ENCODE data around the gene TMEM255B. TPM values are rescaled to one million over a fixed set of nuclear protein-coding genes. Genes with fewer than 3 reads are reported as not detected.
A peak's percentile ranks its signal among the peaks of the same experiment; 100 is the strongest.

TMEM255B gene
- total RNA-seq, 1 donor from 2014 or later, result 13.8 TPM

- peaks cover 9% of the 10 kb centered on the region for H3K9me3 Mint-ChIP-seq (ENCODE audit: unreplicated experiment)
- TF ChIP-seq CTCF (IDR thresholded peaks at IDR 0.05; ENCODE audit: partially characterized antibody, unreplicated experiment), result no peak
- DNase-seq, result no peak
- H3K36me3 Mint-ChIP-seq (ENCODE audit: unreplicated experiment), result peaks cover 15% of the 10 kb centered on the region
- peaks cover 8% of the 10 kb centered on the region for H3K27me3 Mint-ChIP-seq (ENCODE audit: unreplicated experiment)
- no peak overlapping the region for H3K27ac Mint-ChIP-seq (ENCODE audit: unreplicated experiment)
- peaks cover 5% of the 10 kb centered on the region for H3K4me1 Mint-ChIP-seq (ENCODE audit: low read depth, unreplicated experiment)
- no peak overlapping the region for H3K4me3 Mint-ChIP-seq (ENCODE audit: unreplicated experiment)
These were observed 55.4 kb downstream of the TMEM255B start for GRCh38 chr13:113814435-113814821.

GRCh38 chr13:113815151-113816058 lies 56.4 kb downstream of the TMEM255B start:
- DNase-seq, result no peak
- peaks cover 11% of the 10 kb centered on the region for H3K36me3 Mint-ChIP-seq (ENCODE audit: unreplicated experiment)
- H3K4me1 Mint-ChIP-seq (ENCODE audit: low read depth, unreplicated experiment), result peaks cover 7% of the 10 kb centered on the region
- H3K27ac Mint-ChIP-seq (ENCODE audit: unreplicated experiment), result peak overlapping the region; percentile 39
- H3K9me3 Mint-ChIP-seq (ENCODE audit: unreplicated experiment), result peaks cover 5% of the 10 kb centered on the region
- no peak for TF ChIP-seq CTCF (IDR thresholded peaks at IDR 0.05; ENCODE audit: partially characterized antibody, unreplicated experiment)
- peaks cover 6% of the 10 kb centered on the region for H3K27me3 Mint-ChIP-seq (ENCODE audit: unreplicated experiment)
- H3K4me3 Mint-ChIP-seq (ENCODE audit: unreplicated experiment), result no peak overlapping the region

GRCh38 chr13:113816254-113816929 lies 57.4 kb downstream of the TMEM255B start:
- Mint-ChIP-seq H3K4me1 (ENCODE audit: low read depth, unreplicated experiment) (peaks cover 11% of the 10 kb centered on the region), H3K27ac (ENCODE audit: unreplicated experiment) (peak overlapping the region; percentile 39)

GRCh38 chr13:113816946-113817859 lies 58.2 kb downstream of the TMEM255B start:
- peaks cover 13% of the 10 kb centered on the region for H3K27me3 Mint-ChIP-seq (ENCODE audit: unreplicated experiment)
- TF ChIP-seq CTCF (IDR thresholded peaks at IDR 0.05; ENCODE audit: partially characterized antibody, unreplicated experiment), result peak; percentile 80
- DNase-seq, result peak; percentile 77
- no peak overlapping the region for H3K4me3 Mint-ChIP-seq (ENCODE audit: unreplicated experiment)
- H3K27ac Mint-ChIP-seq (ENCODE audit: unreplicated experiment), result peak overlapping the region; percentile 28
- H3K36me3 Mint-ChIP-seq (ENCODE audit: unreplicated experiment), result peaks cover 10% of the 10 kb centered on the region
- H3K9me3 Mint-ChIP-seq (ENCODE audit: unreplicated experiment), result peaks cover 10% of the 10 kb centered on the region
- H3K4me1 Mint-ChIP-seq (ENCODE audit: low read depth, unreplicated experiment), result peaks cover 13% of the 10 kb centered on the region

More at GRCh38 chr13:113816254-113816929, 57.4 kb downstream of the TMEM255B start:
- H3K27me3 Mint-ChIP-seq (ENCODE audit: unreplicated experiment), result peaks cover 10% of the 10 kb centered on the region
- DNase-seq, result no peak
- H3K9me3 Mint-ChIP-seq (ENCODE audit: unreplicated experiment), result peaks cover 10% of the 10 kb centered on the region
- H3K4me3 Mint-ChIP-seq (ENCODE audit: unreplicated experiment), result no peak overlapping the region
- TF ChIP-seq CTCF (IDR thresholded peaks at IDR 0.05; ENCODE audit: partially characterized antibody, unreplicated experiment), result no peak
- H3K36me3 Mint-ChIP-seq (ENCODE audit: unreplicated experiment), result peaks cover 10% of the 10 kb centered on the region

Measured in glutamatergic neuron (in vitro differentiated cells).